NCI-H2081 (cell line): Measurements from ENCODE around the gene CPLX3.

Source experiments
- DNase-seq, 2 experiments: peaks; one replicate each; lab custom pipeline; 2025; lab: John Stamatoyannopoulos, UW

Gene CPLX3

DNA sequence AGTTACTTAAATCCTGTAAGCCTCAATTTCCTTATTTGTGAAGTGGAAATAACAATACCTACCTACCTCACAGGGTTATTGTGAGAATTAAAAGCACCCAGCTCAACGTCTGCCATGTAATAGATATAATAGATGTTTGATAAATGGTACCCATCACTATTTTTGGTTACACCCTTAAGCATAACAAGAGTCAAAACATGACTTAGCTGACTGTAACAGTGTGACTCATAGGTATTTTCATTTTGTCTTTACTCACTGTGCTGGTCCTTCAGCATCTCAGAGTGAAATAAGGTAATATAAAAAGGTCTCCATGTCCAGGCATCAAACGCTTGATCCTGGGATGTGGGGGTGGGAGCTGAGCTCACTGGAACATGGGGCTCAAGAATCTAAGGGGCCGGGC is 3.1 kb downstream of the CPLX3 start:
- DNase-seq: no peak

DNA sequence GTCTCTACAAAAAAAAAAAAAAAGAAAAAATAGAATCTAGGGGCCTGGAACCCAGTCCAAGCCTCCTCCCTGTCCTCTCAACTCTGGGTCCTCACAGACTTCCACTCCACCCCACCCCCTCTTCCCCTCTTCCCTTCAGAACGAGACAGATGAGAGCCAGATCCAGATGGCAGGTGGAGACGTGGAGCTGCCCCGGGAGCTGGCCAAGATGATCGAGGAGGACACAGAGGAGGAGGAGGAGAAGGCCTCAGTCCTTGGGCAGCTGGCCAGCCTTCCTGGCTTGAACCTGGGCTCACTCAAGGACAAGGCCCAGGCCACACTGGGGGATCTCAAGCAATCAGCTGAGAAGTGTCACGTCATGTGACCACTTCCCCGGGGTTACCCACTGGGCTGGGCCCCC is 3.6 kb downstream of the CPLX3 start:
- no peak for DNase-seq

DNA sequence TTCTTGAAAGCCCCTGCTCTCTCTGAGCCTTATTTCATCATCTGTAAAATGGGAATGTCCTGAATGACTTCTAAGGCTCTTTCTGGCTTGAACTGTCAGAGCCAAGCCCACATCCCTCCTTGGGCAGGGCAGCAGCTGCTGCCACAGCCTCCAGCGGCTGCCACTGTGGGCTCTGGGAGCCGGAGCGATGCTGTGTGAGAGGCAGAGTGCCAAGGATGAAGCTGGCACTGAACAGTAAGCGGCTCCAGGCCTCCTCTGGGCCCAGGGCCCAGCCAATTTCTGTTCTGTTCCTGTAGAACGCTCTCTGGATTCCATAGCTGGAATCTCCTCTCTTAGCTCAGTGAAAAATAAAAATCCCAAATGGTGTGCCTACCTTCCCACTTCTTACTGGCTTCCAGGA is 4.4 kb downstream of the CPLX3 start:
- DNase-seq: peak in 1 of 2 experiments; percentile 29

DNA sequence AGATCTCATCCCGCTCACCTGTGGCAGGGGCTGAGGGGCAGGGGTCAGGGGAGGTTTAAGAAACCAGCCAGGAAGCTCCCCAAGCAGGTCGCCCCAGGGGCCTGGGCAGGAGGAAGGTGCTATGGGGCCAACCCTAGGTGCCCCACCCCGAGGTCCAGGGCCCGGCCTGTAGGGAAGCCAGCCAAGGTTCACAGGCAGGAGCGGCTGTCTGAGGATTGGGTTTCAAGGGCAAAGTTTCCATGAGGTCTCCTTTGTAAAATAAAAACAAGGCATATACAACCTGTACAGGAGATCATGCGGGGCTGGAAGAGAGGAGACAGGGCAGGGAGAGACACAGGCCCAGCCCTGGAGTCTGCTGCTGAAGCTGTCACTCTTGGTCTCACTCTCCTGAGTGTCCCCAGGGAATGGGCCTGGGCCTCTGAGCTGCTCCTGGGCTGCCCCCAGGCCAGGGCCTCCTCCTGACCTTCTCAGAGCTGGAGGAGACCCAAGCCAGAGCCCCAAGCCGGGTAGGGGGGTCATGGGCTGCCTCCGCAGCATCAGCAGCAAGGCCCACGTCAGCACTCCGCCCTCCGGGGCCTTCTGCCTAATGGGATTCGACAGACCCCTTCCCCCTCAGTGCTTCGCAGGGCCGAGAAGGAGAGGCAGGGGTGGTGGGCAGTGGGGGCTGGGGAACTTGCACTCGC is 5.5 kb downstream of the CPLX3 start:
- DNase-seq: no peak

DNA sequence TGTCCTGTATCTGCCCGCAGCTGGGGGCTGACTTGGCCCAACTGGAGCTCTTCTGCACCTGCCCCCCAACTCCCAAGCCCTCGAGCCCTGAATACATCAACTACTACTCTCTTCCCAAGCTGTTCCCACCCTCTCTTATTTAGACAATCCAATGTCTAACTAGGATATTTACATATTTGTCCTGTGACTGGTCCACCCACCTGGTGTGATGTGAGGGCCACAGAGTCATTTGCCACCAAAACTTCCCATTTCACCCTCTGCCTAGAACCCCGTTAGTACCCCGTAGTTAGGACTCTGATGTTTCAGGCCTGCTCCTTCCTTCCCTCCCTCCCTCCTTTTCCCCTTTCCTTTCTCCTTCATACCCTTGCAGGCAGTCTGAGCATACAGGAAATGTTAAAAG is 6.4 kb downstream of the CPLX3 start:
- DNase-seq: no peak

DNA sequence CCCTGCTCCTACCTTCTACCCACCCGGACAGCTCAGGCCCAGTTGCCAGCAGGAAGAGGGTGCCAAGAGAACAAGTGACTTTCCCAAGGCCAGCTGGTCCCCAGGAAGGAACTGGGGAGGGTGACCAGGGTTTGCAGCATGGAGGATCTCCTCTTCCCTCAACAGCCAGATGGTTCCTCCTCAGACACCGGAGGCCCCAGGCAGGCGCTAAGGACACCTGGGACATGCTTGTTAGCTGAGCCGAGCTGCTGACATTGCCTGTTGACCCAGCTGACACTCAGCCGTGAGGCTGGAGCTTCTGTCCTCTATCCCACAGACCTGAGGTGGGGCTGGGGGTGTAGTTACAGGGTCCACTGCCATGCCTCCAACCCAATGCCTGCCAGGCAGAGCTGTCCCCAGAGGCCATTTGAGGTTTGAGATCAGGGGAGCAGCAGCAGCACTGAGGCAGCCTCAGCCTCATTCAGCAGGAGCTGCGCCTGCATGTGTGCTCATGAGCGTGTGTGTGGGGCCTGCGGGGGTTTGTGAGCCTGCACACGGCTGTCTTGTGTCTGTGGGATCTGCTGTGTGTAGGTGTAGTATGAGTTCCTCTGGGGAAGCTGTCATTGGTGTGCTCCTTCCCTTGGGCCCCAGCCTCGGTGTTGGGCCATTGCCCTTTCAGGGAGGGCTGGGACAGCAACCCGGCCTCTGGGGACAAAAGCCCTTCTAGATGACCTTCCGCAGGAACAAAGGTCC is 7.1 kb downstream of the CPLX3 start:
- no peak for DNase-seq

DNA sequence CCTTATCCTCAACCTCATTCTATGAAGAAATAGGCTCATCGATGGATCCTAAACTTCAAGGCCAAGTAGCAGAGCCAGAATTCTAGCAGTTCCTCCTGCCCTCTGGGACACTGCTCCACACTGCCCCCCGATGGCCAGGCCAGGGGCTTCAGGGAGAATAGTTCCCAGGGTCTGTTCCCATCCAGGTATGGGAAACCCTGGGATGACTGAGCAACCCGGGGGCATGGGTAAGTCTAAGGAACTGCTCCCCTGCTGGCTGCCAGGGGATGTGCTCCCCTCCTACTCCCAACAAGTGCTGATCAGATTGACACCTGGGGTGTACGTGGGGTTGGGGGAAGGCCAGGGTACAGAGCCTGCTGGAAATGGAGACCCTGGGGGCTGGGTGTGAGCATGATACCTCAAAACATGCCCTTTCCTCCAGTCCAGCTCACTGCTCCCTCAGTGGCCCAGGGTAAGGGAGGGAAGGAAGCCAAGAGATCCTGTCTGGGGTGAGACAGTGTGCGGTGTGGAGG is 8.9 kb downstream of the CPLX3 start:
- DNase-seq: peak in 1 of 2 experiments; percentile 30

DNA sequence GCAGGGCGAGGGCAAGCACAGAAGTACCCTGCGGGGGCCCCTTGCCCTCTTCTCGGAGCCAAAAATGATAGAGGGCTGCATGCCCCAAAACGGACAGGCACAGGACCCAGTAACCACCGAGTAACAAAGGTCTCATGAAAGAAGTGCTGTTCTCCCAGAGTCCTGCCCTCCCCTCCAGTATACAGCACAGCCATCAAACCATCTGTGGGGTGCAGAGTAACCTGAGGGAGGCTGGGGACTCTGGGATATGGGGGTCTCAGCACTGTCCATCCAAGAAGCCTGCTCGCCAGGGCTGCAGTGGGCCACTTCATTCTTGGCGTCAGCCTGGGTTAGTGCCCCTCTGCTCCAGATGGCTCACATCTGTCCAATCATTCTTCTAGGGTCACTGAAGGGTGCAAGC is 10.4 kb downstream of the CPLX3 start:
- no peak for DNase-seq

DNA sequence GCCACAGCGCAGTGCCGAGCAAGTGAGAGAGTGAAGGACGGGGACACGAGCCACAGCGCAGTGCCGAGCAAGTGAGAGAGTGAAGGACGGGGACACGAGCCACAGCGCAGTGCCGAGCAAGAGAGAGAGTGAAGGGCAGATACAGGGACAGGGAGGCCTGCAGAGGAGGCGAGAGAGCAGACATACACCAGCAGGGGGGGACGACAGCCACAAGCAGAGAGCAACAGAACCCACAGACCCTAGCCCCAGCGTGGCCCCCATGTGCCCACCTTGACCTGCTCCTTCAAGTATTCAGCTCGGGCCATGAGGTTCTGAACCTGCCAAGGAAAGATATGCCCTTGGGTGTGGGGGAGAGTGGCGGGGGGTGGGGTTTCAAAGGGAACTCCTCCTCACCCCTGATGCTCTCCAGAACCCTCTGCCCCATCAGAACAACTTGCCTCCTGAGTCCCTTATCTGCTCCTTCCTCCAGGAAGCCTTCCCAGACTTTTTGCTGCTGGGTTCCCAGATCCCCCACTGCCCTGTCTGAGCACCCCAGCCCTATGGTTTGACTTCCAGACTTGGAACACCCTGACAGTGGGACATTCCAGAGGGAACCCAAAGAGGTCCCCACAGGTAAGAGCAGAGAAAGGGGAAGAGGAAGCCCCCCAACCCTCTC is 11.2 kb downstream of the CPLX3 start:
- no peak for DNase-seq

DNA sequence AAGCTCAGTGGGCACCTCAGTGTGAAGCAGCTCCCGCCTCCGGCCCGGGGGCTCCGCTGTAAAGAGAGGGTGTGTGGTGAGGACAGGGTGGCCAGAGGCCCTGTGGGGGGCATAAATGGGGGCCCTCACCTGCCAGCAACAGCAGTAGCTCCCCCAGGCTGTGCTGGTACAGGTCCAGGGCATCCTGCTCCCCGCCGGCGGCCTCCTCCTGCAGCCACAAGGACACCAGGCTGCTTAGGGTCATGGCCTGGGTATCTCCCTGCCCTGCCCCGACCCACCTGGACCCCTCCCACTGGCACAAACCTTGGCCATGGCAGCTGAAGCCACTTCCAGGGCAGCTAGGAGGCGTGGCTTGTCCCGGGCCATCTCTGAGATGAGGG is 11.7 kb downstream of the CPLX3 start:
- no peak for DNase-seq

DNA sequence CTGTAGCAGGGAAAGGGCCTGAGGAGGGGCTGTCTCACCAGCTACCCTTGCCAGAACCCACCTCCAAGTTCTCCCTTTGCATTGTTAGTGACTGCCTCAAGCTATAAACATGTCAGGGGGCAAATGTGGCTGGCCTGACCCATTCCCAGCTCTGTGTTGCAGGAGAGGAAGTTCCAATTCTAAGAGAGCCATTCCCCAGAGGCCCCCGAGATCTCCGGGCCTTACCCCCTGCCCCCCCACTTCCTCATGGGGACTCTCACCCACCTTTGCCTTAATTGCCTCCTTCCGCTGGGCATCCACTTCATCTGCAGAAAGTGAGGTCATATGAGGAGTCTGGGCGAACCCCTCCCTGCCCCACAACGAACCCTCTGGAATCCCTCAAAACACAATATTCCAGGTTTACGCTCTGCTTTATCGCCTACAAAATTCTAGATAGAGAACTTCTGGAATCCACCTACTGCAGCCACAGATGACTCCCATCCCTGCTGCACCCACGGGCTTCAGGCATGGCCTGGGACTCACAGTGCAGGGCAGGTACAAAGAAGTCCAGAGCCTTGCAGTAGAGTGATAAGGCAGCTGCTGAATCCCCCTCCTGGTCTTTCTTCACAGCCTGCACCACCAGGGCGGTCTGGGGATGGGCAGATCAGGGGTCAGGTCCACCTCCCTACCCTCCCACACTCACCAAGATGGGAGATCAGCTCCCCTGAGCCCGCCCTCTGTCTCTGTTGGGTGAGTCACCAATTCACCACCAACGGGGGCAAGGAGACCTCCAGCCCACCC is 12.5 kb downstream of the CPLX3 start:
- no peak for DNase-seq

DNA sequence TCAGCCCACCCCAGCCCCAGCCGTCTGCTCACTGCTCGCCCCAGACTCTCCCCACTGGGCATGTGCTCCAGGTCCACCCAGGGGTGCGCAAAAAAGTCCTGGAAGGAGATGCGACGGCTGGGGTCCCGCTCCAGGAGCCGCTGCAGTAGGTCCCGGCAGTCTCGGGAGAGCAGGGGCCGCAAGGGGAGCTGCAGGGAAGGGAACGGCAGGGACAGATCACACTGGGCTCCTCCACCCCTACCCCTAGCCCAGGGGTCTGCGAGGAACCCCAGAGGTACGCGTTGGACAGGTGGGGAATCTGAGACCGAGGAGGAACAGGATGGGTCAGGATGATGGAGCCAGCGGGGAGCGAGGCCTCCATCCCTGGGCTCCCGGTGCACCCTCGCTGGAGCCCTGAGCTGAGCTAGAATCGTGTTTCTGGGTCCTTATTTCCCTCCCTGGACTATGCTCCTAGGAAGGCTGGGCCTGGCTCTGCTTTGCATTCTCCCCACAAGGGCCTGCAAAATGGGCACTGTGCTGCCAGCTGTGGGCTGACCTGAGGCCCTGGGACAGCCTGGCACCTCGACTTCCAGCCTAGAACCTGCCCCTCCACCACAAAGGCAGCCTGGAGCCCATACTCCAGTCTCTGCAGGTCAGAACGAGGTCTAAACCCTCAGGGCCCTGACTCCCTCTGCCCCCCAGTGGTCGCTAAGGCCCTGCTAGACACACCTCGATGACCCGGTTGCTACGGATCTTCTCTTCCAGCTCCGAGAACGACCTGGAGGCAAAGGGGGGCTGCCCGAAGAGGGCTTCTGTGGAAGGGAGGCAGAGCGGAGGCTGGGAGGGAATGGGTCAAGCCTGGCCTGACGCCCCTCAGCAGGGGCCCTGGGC is 13.3 kb downstream of the CPLX3 start:
- DNase-seq: no peak

DNA sequence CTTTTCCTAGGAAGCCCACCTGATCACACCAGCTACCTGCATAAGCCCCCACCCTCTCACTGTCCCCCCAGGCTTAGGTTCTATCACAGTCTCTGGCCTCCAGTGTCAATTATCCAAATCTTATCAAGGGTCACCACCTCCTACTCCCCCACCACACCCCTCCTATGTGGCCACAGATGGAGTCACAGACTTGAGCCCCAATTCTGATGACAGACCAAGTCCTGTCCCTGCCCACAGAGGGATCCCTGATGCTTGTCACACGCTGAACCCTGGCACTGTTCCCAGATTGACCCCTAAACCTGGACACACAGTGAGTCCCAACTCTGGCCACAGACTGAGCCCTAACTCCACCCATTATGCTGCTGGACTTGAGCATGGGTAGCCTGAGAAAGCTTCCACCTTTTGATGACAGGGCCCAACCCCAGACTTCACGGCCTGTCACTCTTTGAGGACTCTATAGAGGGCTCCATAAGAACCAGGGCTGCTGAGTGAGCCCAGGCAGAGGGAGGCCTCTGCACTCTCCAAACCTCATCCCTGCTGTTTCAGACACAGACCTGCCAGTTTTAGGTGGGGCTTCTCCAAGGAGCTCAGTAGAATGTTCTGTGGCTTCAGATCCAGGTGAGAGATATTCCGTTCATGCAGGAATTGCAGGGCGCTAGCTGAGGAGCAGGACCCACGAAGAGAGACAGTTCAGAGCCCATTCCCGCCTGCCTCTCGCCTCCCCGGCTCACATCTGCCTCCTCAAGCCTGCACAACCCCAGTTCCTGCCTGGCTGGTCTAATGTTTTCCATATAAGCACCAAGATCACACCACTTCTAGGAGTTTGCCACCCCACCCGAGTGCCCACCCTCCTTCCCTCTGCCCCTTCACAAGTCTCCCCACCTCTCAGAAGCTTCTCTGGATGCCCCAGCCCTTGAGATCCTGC is 14.7 kb downstream of the CPLX3 start:
- no peak for DNase-seq

DNA sequence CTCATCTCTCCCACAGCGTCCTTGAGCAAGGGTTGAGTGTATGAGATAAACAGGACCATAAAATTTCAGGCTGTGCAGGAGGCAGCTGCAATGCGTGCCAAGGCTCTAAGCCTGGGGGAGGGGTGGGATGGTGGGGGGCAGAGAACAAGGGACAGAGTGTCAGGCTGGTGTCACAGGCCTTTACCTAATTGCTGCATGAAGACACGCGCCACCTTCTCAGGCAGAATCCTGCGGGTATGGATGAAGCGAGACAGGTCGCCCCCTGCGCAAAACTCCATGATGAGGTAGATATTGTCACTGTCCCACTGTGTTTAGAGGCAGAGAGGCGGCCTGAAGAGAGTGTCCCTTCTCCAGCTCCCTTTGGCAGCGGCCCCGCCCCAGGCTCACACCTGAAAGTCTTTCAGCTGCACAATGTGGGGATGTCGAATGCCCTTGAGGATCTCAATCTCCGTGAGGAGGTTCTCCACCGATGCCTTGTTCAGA is 15.5 kb downstream of the CPLX3 start:
- no peak for DNase-seq

DNA sequence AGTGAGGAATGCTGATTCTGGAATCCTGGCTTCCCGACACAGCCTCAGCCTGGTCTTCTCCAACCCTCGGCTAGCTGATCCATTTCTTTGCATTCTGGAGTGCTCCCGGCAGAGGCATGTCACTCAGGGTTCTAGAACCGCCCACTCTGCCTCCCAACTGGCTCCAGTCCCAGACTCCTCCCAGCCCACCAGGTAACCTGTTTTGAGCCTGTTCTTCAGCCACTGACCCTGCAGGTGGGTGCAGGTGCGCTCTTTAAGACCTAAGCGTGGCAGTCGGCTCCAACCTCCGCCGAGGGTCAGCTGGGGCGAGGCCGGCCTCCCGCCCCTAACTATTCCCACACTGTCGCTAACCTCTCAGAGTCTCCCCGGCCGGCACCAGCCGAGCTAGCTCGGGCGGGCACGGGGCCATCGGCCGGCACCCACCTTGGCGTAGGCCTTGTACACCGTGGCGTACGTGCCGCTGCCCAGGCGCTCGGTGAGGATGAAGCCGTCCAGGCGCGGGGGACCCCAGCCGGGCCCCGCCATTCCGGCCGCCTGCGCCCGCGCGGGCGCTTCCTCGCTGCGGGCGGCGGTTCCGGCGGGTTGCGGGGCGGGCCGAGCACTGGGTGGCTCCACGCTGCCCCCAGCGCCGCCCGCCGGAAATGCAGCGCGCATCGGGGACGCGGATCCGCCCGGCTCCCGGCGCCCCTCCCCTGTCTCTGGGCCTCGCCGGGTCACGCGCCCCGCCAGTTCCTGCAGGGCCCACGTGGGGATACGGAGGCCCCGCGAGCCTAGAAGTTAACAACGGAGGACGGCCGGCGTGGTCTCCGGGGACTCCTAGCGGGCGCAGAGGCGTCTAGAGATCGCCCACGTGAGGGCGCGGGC is 16.4 kb downstream of the CPLX3 start, which contains the start of gene ULK3:
Gene ULK3, minus strand, starts transcription at position 576 of the 864 bp plus-strand sequence. Its CDS starts 51 bp downstream, at position 525.
- DNase-seq: peak; percentile 85 to 94

DNA sequence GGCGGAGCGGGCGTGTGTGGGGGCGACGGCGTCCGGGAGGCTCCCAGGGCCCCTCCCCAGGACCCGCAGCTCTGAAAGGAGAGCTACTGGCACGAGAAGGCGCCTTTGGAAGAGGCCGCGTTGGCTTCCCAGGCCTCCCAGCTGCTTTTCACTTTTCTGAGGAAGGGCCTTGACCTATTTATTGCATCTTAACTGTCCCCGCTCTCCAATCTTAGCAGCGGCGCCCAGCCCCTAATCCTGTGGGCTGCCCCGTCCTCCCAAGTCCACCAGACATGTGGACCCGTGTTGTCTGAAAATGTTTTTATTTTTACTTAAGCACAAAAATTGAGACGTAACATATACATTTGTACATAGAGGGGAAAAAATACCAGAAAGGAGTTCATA is 17.0 kb downstream of the CPLX3 start:
- DNase-seq: no peak

DNA sequence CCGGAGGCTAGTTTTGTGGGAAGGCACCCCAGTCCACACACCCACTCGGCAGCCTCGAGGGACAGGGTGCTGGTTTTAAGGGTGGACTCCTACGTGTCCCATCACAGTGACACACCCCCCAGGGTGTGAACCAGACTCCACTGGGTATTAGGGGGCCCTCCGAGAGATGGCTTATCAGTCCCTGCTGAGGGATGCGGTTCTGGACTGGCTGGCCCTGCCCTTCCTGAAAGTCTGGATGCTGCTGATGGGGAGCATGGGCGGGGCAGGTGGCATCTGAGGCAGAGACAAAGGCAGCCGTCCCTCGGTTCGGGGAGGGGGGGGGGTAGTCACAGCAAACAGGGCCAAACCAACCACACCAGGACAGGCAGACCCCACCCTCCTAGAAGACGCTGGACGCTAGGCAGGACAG is 17.5 kb downstream of the CPLX3 start:
- no peak for DNase-seq

DNA sequence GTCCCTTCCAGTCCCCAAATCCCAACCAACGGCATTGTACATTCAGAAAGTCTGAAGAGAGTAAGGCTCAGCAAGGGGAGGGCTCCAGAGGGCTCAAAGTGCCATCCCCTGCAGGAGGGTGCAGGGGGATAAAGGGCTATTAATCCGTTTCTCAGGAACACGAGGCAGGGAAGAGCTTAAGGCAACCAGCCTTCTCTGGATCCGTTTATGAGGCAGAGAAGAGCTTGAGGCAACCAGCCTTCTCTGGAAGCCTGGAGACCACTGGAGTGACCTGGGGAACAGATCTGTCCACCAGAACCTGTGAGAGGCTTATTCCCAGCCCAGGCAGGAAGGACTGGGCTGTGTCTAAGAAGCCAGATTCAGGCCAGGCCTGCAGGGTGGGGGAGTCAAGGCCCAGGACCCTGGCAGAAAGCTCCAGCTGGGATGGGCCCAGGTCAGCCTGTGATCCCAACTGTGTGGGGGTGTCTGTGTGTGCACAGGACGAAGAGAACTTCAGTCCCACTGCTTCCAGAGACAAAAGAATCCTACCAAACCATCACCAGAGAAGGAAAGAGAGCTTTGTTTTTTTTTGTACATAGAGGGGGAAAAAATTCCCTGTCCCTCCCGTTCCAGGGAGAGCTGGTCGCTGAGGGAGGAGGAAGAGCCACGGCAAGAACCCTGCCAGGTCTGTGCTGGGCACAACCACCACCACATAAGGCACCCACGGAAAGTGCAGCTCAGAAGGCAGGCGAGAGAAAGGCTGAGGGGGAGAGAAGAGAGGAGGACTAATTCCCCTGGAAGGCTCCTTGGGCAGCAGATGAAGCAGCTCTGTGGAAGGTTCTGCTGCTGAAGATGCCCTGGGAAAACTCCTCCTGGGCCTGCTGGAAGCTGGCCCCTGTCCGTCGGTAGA is 18.1 kb downstream of the CPLX3 start:
- DNase-seq: no peak
